Stimulated activated CD8-positive, alpha-beta memory T cell treated with anti-CD3 and anti-CD28 coated beads, Interleukin-15, amount 100 ng/mL, for 4 hours (primary cell): ENCODE data around the gene FBXO4.
"Not testable (repeated sequence)": the region's sequence is repeated elsewhere in the genome, so short reads cannot be mapped to it uniquely, and the experiment has no call there.

ENCODE experiments used
- DNase-seq, 2 donors: peaks; one replicate each; pipeline ENCODE4 v3.0.0-alpha.2; 2020; ENCODE audit warnings: low read depth in 2 of 2

Gene FBXO4

DNA sequence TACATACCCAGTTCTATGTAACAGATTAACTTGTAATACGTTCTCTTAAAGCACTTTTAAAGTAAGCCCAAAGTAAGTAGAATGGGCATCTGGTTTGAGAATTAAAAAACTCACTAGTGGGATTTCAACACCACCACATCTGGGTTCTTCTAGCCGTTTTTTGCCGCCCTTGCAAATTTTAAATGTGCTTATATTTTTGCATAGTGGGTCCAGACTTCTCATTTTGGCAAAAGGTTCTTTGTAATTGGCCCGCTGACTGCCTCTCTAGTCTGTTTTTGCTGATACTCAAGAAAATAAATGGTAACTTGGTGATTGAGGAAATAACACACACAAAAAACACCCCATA lies 582 bp upstream of the FBXO4 start:
- no peak for DNase-seq

DNA sequence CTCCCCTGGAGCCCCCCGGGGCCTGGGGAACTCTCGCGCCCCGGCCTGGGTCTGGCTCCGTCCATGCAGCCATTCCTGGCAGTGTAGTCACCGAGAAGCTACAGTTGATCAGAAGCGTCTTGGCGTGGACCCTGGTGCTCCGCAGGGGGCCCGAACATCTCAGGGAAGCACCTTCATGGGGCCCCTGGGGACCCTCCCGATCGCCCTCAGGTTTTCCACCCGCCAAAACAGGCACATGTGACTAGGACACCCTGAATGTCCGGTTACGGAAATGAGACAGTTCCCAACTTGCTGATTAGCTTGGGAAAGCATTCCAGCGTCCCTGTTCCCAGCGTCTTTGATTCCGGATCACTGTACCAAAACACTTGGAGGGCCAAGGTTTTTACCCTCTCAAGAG lies 472 bp downstream of the FBXO4 start:
- DNase-seq = no peak

DNA sequence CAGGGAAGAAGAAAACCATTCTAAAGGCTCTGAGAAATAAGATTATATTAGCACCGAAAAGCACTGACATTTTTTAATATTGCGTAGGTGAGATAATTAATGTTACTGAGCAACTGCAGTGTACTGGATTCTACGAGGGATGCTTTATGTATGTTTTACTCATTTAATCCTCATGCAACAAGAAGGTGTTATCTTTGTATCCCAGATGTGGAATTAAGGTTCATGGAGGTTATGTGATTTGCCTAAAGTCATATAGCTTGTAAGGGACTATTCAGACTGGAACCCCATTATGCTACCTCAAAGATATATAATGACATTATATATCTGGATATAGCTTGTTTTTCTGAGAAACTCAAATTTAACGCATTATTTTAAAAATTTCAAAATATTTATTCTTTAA lies 2.5 kb downstream of the FBXO4 start:
- DNase-seq = no peak

DNA sequence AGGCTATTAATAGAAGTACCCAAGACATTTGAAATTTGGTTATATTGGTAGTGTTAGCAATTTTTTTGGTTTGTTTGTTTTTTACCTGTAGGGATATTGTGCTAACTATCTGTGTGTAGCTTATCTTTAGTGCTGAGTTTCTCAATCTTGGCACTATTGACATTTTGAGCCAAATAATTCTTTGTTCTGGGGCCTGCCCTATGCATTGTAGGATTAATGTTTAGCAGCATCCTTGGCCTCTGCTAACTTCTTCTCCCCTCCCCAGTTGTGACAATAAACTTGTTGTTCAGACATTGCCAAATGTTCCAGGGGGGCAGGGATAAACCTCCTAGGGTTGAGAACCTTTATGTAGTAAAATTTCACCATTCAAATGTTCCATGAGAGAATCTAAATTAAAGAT lies 4.0 kb downstream of the FBXO4 start:
- DNase-seq = no peak

DNA sequence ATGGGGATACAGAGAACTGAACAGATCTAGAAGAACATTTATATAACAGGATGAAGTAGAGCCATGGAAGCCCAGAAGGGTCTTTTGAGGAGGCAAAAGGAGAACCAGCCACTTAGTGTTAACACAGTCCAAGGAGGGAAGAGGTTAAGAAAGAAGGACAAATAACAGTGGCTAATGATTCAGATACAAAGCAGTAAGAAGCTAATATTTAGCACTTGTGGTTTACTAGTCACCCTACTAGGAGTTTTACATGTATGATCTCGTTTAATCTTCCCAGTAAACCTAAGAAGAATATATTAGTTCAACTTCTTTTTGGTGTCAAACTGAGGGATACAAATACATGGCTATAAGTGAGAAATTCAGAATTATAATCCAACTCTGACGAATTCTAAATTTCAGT lies 7.7 kb downstream of the FBXO4 start:
- DNase-seq = no peak

DNA sequence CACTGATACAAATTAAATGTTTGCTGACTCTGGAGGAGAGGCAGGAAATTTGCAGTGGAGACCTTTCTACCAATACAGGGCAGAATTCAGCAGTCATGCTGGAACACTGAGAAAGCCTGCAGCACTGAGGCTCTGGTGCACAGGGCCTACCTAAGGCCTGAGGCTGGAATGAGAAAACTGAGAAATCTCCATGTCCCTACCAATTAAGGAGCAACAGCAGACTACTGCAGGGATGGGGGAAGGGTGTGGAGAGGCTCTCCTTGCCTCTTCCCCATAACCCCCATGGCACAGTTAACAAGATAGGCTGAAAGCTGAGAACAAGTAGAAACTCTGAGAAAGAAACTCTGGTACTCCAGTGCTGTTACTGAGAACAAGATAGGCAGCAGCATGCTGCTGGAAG lies 10.5 kb downstream of the FBXO4 start:
- DNase-seq = no peak

DNA sequence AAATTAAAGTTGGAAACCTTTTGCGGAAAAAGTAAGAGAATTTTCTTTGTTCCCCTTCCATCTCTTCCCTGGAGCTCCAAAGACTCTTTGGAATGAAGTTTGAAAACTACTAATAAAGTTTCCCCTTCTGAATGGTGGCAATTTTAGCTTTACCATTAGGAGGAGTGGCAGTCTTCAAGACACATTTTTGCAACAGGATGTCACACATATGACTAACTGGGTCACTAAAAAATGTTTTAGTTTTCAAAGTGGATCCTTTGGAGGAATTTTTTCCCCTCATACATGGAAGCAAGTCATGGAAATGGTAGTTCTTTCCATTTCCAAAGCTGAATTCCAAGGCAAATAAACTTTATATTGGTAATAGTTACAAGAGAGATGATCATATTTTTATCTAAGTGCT lies 15.6 kb downstream of the FBXO4 start:
- no peak for DNase-seq

DNA sequence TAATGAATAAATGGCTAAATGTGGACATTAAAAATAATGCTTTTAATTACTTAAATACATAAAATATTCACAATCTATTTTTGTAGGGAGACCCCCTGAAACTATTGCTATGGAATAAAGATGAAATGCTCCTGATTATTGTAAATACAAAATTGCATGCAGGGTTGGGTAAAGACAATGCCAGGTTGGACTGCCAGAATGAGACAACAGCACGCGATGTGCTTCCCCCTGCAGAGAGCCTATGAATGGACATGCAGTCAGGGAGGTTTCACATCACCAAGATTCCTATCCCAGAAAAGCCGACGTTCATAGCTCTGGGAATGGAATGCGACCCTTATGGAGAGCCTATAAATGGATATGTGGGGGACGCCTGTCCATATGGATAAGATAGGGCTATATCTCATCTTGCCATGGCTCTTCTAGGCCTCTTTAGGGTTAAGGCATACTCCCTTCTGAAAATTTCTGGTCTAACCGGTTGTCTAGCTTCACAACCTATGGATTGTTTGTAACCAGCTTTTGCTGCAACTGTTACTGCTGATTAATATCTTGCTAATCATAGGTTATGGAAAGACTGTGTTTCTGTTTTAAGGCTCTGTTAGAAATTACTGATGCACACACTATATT lies 20.4 kb downstream of the FBXO4 start:
- DNase-seq = not testable (repeated sequence)

DNA sequence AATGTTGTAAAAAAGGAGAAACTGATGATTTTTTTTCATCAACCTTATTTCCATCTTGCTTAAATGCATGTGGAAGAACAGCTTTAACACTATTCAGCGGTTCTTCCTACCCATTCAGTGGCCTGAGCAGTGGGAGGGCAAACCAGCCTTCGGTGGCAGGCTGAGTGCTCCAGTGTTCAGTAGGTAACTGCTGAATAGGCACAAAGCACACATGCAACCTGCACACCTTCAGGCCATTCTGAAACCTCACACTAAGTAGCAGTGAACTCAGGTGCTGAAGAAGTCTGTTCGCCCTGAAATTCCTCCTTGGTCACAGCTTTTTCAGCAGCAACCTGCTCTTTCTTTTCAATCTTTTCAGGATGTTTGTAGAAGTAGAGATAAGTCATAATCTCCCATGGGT lies 26.1 kb downstream of the FBXO4 start:
- no peak for DNase-seq

DNA sequence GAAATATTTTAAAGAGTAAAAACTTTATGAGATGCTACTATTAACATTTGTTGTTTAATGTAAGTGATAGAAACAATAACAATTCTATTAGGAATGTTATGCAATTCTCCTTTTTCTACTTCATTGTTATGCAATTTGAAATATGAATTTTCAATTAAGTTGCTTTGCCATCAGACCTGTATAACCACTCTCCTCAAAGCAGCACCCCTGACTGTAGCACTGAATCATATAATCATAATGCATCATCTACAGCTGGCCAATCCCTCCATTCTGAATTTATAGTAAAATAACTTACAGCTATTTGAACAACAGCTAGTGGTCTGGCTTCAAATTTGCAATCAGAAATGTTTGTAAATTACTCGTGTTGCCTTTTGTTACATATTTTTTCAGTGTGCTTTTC lies 29.2 kb downstream of the FBXO4 start:
- DNase-seq = no peak

DNA sequence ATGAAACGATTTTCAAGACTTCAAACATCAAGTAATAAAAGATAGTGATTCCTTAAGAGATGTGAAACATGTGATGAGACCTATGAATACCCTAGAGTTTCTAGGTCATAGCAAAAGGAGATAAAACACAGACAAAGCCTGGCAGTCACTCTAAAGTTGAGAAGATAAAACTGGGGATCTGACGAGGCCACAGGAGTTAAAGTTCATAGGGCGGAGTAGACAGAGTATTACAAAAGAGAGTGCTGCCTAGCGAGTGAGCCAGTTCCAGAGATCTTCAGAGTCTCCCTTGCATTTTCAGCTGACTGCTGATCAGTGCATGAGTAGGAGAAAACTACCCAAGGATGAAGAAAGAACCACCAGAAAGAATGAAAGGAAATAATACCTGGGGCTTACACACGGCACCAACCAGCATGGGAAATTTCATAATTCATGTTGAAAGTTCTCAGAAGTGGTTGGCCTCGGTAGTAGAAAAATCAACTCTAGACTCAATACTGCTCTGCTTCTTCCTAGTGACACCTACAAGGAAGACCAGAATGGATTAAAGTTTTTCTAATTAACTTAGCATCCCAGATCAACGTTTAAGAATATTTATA lies 30.4 kb downstream of the FBXO4 start:
- no peak for DNase-seq

DNA sequence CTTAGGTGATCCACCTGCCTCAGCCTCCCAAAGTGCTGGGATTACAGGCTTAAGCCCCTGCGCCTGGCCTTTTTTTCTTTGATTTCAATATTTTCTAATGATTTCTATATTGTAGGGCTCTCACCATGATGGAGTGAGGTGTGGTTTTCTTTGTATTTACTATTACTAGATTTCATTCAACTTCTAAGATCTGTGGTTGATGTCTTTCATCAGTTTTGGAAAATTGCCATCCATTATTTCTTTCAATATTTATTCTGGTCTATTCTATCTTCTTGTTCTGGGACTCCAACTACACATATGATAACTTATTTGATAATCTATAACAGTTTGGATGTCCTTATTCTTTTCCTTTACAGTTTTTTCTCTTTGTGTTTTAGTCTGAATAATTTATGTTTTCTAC lies 31.9 kb downstream of the FBXO4 start:
- DNase-seq = no peak

DNA sequence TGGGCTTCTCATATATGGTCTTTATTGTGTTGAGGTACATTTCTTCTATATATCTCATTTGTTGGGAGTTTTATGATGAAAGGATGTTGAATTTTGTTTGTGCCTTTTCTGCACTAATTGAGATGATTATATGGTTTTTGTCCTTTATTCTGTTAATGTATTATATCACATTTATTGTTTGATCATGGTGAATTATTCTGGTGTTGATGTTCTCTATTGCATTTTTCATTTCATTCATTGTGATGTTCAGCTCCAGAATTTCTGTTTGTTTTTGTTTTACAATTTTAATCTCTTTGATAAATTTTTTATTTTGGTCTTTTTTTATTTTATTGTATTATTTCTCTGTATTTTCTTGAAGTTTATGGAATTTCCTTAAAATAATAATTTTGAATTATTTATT lies 35.4 kb downstream of the FBXO4 start:
- no peak for DNase-seq

DNA sequence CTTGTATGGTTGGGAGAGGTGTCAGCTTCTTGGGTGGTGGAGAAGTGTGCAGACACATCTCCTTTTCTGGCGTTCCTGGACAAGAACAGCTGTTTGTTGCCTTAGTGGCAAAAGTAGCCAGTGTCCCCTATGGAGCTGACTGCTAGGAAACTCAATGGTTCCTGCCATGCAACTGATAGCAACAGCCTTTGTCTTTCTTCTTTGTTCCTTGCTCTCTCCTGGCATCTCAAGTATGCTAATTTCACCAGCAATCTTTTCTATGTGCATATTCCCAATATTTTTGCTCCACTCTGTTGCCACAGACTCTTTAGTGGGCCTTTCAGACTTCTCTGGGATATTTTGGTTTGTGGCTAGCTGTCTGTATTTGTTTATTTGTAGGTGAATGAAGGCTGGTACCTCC lies 36.7 kb downstream of the FBXO4 start:
- no peak for DNase-seq

DNA sequence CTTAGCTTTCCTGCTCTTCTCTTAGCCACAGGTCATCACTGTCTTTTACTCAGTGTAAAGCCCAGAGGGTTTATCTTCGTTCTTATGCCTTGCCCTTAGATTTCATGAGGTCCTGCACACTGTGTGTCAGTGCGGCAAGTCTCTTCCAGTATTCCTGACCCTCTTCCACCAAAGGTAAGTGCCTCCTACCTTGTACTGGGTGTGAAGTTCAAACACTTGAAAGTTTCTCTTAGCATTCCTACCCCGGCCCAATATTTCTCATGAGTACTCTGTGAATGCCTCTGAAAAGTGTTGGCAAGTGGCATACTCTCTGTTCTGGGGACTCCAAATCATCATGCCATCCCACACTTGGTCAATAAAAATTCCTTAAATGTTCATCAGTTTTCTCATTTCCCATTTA lies 37.4 kb downstream of the FBXO4 start:
- DNase-seq = no peak

DNA sequence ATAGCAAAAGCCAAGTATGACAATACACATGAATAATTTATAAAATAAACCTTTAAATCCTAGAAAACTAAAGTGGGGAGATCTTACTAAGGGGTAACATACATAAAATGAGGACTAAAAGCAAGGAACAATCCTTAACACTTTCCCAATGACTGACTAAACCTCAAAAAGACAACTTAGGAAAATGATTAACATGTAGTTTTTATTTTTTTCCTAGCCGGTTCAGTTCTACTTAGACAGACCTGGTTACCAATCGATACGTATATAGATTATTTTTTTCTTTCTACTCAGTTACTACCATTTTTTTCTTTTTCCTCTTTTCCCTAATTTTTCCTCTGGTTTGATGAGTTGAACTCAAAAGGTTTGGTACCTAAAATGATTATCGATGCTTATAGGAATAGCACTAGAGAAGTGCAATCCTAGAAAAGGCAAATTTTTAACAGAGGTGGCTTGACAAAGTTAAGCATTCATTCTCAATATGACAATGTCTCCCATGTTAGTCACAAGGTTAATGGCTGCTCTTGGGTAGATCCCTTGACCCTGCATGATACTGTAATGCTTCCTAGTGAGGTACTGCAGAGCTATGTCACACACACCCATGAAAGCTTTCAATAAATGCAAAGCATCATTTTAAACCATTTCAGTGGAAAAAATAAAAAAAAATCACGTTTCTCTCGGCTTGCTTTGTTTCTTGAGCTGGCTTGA lies 41.5 kb downstream of the FBXO4 start:
- DNase-seq = no peak

DNA sequence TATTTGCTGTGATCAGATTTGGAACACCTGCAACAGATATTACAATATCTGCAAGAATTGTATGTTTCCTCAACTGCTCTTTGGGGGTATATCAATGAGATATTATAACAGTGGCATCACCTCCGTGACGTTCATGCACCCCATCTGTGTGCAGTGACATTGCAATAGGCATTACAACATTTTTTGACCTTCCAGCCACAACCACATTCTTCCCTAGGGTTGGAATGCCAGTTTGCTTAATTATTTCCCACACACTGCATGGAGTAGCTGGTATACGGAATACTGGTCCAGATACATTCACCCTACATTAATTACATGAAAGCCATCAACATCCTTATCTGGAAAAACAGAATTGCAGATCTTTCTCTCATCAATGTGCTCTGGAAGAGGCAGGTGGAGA lies 42.3 kb downstream of the FBXO4 start:
- DNase-seq = no peak

DNA sequence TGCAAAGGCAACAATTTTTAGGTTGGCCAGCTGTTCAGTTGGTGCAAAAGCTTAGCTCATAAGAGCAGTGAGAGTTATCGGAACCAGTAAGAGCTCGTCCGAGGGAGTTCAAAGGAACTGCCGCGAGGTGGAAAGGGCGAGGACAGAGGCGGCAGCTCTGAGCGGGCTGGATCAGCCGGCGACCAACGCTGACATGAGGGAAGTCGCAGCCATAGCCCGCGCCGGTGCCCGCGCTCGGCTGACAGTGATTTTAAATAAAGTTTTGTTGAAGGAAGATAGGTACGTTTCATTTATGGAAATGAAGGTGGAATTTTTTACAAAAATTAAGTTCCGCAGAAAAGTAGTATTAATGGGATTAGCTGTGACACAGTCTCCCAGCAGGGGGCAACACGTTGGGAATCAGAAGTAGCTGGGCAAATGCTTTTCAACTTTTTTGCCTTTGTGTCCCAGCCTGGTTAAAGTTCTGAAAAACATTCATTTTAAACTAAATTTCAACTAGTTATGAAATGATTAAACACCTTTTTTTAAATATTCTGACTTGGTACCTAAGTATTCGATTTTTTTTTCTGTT lies 43.2 kb downstream of the FBXO4 start:
- no peak for DNase-seq

DNA sequence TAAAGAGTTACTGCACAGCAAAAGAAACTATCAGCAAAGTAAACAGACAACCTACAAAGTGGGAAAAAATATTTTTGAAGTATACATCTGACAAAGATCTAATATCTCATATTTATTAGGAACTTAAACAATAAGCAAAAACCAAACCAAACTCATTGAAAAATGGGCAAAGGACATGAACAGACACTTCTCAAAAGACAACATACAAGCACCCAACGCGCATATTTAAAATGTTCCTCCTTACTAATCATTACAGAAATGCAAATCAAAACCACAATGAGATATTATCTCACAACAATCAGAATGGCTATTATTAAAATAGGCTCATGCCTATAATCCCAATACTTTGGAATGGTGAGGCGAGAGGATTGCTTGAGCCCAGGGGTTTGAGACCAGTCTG lies 48.0 kb downstream of the FBXO4 start:
- no peak for DNase-seq

DNA sequence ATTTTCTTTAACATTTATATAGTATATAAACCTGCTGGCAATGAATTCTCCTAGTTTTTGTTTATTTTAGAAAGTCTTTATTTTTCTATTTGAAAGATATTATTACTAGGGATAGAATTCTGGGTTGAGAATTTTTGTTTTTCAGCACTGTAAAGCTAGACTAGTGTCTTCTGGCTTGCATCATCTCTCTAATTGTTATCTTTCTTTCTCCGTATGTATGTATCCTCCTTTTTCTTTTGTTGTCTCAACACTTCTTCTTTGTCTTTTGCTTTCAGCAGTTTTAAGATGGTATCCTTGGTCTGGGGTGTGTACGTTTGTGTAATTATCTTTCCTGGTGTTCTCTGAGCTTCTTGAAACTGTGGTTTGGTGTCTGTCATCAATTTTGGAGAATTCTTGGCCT lies 48.8 kb downstream of the FBXO4 start:
- no peak for DNase-seq

DNA sequence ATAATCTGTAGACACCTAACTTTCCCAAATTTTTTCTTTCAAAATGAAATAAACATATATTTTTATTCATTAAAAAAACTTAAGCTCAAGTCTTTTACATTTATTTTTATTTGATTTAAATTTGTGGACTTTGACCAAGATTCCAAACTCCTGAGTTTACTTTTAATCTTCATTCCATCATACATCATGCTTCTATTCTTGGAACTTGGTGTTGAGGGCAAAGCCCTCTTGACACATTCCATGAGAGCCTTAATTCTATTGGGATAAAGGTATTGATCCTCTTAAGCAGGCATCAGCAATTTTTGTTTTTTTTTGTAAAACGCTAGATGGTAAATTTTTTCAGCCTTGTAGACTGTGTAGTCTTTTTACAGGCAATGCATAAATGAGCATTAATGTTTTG lies 53.6 kb downstream of the FBXO4 start:
- no peak for DNase-seq

DNA sequence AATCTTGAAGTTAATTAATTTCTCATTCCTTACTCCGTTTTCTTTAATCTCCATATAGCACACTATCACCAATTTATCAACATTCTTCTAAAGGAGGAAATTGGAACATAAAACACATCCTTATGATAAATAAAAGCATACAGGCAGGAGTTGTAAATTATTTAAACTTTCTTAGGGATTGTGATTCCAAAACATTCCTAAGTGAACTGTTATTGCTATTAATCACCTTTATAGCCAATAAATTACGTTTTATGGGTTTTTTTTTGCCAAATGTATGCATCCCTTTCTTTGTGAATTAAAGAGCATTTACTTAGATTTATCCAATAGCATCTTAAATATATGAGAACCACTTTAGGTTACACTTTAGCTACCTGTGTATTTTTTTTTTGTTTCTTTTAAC lies 55.3 kb downstream of the FBXO4 start:
- no peak for DNase-seq

DNA sequence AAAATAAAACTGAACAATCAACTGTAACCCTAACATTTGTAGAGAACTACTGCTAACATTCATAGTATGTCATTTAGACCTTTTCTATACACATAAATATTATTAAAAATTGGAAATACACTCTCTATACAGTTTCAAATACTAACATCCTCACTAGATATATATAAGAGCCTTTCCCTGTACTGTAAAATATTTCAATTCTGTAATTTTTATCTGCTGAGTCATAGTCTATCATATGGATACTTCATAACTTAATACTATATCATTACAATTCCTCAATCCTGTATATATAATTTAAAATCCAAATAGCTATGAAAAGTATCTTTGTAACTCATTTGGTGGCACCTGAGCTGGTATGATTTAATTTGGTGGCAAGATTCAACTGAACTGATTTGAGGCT lies 55.8 kb downstream of the FBXO4 start:
- DNase-seq = no peak
